ENCODE measurements around the gene MED26. TPM values are rescaled to one million over a fixed set of nuclear protein-coding genes. Genes with fewer than 3 reads are reported as not detected.

The MED26 gene
- total and polyA plus RNA-seq, 2 of the 13 experiments (the other 11 are each of a cell fraction or from before 2014, with no cell fraction given): 3.5 to 3.8 TPM

- TF ChIP-seq POGK (CRISPR knock-in tag; conservative IDR thresholded peaks at IDR 0.05) (0 out of 2 replicates have a peak, but pooled peaks have one; percentile 32), SNAPC2 (CRISPR knock-in tag; IDR thresholded peaks at IDR 0.05) (peak; percentile 55; the same call in 1 of the 2 replicates), KDM4B (CRISPR knock-in tag; IDR thresholded peaks at IDR 0.05) (peak; percentile 31; the same call in 1 of the 2 replicates), FOXP1 (IDR thresholded peaks at IDR 0.05) (no peak), FOXP1 (CRISPR knock-in tag; IDR thresholded peaks at IDR 0.05) (peak; percentile 32; the same call in 1 of the 2 replicates), ZNF350 (CRISPR knock-in tag; IDR thresholded peaks at IDR 0.05; ENCODE audit: borderline replicate concordance, low read depth) (peak; percentile 62; the same call in 1 of the 2 replicates), ELF3 (CRISPR knock-in tag; IDR thresholded peaks at IDR 0.05) (peak; percentile 61), SKIL (CRISPR knock-in tag; IDR thresholded peaks at IDR 0.05; ENCODE audit: borderline replicate concordance) (no peak), ZBTB44 (CRISPR knock-in tag; IDR thresholded peaks at IDR 0.05) (peak; percentile 58; the same call in 1 of the 2 replicates), ZNF766 (CRISPR knock-in tag; IDR thresholded peaks at IDR 0.05; ENCODE audit: borderline replicate concordance) (peak; percentile 62; the same call in 1 of the 2 replicates), YEATS2 (CRISPR knock-in tag; IDR thresholded peaks at IDR 0.05; ENCODE audit: borderline replicate concordance) (peak; percentile 95; the same call in 1 of the 2 replicates), ZNF883 (CRISPR knock-in tag; IDR thresholded peaks at IDR 0.05; ENCODE audit: not compliant biosample characterization) (peak; percentile 17), BRD4 (CRISPR knock-in tag; IDR thresholded peaks at IDR 0.05) (no peak)
- TF ChIP-seq, protein P1, sequence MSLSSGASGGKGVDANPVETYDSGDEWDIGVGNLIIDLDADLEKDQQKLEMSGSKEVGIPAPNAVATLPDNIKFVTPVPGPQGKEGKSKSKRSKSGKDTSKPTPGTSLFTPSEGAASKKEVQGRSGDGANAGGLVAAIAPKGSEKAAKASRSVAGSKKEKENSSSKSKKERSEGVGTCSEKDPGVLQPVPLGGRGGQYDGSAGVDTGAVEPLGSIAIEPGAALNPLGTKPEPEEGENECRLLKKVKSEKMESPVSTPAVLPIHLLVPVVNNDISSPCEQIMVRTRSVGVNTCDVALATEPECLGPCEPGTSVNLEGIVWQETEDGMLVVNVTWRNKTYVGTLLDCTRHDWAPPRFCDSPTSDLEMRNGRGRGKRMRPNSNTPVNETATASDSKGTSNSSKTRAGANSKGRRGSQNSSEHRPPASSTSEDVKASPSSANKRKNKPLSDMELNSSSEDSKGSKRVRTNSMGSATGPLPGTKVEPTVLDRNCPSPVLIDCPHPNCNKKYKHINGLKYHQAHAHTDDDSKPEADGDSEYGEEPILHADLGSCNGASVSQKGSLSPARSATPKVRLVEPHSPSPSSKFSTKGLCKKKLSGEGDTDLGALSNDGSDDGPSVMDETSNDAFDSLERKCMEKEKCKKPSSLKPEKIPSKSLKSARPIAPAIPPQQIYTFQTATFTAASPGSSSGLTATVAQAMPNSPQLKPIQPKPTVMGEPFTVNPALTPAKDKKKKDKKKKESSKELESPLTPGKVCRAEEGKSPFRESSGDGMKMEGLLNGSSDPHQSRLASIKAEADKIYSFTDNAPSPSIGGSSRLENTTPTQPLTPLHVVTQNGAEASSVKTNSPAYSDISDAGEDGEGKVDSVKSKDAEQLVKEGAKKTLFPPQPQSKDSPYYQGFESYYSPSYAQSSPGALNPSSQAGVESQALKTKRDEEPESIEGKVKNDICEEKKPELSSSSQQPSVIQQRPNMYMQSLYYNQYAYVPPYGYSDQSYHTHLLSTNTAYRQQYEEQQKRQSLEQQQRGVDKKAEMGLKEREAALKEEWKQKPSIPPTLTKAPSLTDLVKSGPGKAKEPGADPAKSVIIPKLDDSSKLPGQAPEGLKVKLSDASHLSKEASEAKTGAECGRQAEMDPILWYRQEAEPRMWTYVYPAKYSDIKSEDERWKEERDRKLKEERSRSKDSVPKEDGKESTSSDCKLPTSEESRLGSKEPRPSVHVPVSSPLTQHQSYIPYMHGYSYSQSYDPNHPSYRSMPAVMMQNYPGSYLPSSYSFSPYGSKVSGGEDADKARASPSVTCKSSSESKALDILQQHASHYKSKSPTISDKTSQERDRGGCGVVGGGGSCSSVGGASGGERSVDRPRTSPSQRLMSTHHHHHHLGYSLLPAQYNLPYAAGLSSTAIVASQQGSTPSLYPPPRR (CRISPR knock-in tag; IDR thresholded peaks at IDR 0.05; ENCODE audit: borderline replicate concordance): peak; percentile 61; the same call in 1 of the 2 replicates
- TF ChIP-seq, protein P2, sequence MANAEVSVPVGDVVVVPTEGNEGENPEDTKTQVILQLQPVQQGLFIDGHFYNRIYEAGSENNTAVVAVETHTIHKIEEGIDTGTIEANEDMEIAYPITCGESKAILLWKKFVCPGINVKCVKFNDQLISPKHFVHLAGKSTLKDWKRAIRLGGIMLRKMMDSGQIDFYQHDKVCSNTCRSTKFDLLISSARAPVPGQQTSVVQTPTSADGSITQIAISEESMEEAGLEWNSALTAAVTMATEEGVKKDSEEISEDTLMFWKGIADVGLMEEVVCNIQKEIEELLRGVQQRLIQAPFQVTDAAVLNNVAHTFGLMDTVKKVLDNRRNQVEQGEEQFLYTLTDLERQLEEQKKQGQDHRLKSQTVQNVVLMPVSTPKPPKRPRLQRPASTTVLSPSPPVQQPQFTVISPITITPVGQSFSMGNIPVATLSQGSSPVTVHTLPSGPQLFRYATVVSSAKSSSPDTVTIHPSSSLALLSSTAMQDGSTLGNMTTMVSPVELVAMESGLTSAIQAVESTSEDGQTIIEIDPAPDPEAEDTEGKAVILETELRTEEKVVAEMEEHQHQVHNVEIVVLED (CRISPR knock-in tag; IDR thresholded peaks at IDR 0.05; ENCODE audit: borderline replicate concordance): peak; percentile 92
These were observed 32.1 kb upstream of the MED26 start, which contains the start of gene SMIM7 (continued) for GRCh38 chr19:16659832-16660708.
